Type B pancreatic cell (in vitro differentiated cells): Measurements from ENCODE around the gene TUB. TPM values are rescaled to one million over a fixed set of nuclear protein-coding genes. Genes with fewer than 3 reads are reported as not detected.

Source experiments
- DNase-seq: peaks from one replicate; pipeline ENCODE4 v3.0.0; 2021; ENCODE audit warnings: mixed read lengths; ENCODE audit not compliant: unreplicated experiment; ENCODE audit errors: extremely low spot score
- H3K27ac Mint-ChIP-seq: 2 replicates; pipeline ENCODE4 v1.8.0; 2021; ENCODE audit warnings: mild to moderate bottlenecking, mixed read lengths
- H3K27me3 Mint-ChIP-seq: 2 replicates; pipeline ENCODE4 v1.8.0; 2021; ENCODE audit warnings: mixed read lengths
- H3K36me3 Mint-ChIP-seq: 2 replicates; pipeline ENCODE4 v1.8.0; 2021; ENCODE audit warnings: mixed read lengths
- H3K4me1 Mint-ChIP-seq: one replicate; pipeline ENCODE4 v1.8.0; 2021; ENCODE audit warnings: mixed read lengths; ENCODE audit not compliant: unreplicated experiment
- H3K4me3 Mint-ChIP-seq: 2 replicates; pipeline ENCODE4 v1.8.0; 2021; ENCODE audit warnings: mild to moderate bottlenecking, mixed read lengths
- H3K9me3 Mint-ChIP-seq: 2 replicates; pipeline ENCODE4 v1.8.0; 2021; ENCODE audit warnings: mixed read lengths
- CTCF ChIP-seq: fragments of 200-600 bp; sonication (generic); conservative IDR thresholded peaks from 2 replicates; pipeline ENCODE4 v1.5.0; 2021; ENCODE audit warnings: antibody characterized with exemption, mild to moderate bottlenecking
- total RNA-seq: library from RNA; stranded (reverse); gene quantifications from 2 replicates; pipeline ENCODE4 v1.2.1, GENCODE V29; 2021; ENCODE audit warnings: low replicate concordance

The TUB gene
- total RNA-seq, 1 donor from 2014 or later, result 28.8 TPM

- Mint-ChIP-seq H3K27ac (peak overlapping the region; percentile 56), H3K27me3 (peaks cover 28% of the 10 kb centered on the region), H3K9me3 (no peaks in the 10 kb centered on the region), H3K4me3 (no peak overlapping the region), H3K36me3 (no peaks in the 10 kb centered on the region), H3K4me1 (peaks cover 24% of the 10 kb centered on the region)
- DNase-seq, result peak; percentile 76
- TF ChIP-seq CTCF, result peak; percentile 92
Observed at GRCh38 chr11:8033305-8034105, 47.5 kb upstream of the TUB start.

- H3K27ac Mint-ChIP-seq, result no peak overlapping the region
- no peaks in the 10 kb centered on the region for H3K36me3 Mint-ChIP-seq
- no peaks in the 10 kb centered on the region for H3K9me3 Mint-ChIP-seq
- DNase-seq, result peak; percentile 48
- H3K4me3 Mint-ChIP-seq, result no peak overlapping the region
- peaks cover 24% of the 10 kb centered on the region for H3K4me1 Mint-ChIP-seq
- H3K27me3 Mint-ChIP-seq, result peaks cover 27% of the 10 kb centered on the region
- no peak for TF ChIP-seq CTCF
Observed at GRCh38 chr11:8034106-8034585, 46.9 kb upstream of the TUB start.

DNA sequence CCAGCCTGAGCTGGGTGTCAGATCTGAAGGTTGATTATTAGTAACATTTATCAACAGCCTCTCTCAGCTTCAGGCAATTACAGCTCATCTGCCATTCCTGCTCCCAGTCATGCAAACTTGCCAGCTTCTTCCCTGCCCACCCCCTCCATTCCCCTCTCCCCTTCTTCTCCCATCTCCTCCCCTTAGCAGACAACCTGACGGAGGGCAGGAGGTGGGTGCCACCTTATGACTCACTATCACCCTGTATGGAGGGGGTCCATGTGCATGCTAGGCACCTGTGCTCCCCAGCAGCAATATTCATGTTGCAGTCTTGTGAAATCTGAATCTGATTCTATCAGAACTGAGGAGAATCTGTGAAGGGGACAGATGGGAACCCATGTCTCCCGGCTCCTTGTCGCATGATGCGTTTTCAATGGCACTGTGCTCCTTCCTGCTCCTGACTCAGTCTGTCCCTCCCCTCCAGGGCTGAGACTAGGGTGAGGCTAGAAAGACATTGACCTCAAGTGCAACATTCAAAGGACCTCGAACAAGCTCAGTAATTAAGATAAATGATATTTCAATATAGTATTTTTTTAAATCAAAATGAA, 46.3 kb upstream of the TUB start:
- Mint-ChIP-seq H3K27ac (no peak overlapping the region), H3K4me3 (no peak overlapping the region), H3K9me3 (no peaks in the 10 kb centered on the region), H3K27me3 (peaks cover 23% of the 10 kb centered on the region), H3K4me1 (peaks cover 24% of the 10 kb centered on the region), H3K36me3 (no peaks in the 10 kb centered on the region)
- no peak for TF ChIP-seq CTCF
- DNase-seq, result no peak

GRCh38 chr11:8035200-8035855, 45.7 kb upstream of the TUB start:
- peaks cover 17% of the 10 kb centered on the region for H3K27me3 Mint-ChIP-seq
- peaks cover 19% of the 10 kb centered on the region for H3K4me1 Mint-ChIP-seq
- H3K4me3 Mint-ChIP-seq, result no peak overlapping the region
- no peak for TF ChIP-seq CTCF
- no peaks in the 10 kb centered on the region for H3K9me3 Mint-ChIP-seq
- peak; percentile 62 for DNase-seq
- H3K27ac Mint-ChIP-seq, result peak overlapping the region; percentile 37
- H3K36me3 Mint-ChIP-seq, result no peaks in the 10 kb centered on the region

- Mint-ChIP-seq H3K4me3 (no peak overlapping the region), H3K36me3 (no peaks in the 10 kb centered on the region), H3K9me3 (no peaks in the 10 kb centered on the region), H3K27me3 (peaks cover 12% of the 10 kb centered on the region), H3K27ac (no peak overlapping the region), H3K4me1 (peaks cover 19% of the 10 kb centered on the region)
- DNase-seq, result peak; percentile 60
- TF ChIP-seq CTCF, result no peak
Observed at GRCh38 chr11:8036002-8036802, 44.8 kb upstream of the TUB start.
